Mesothelial cell of epicardium (in vitro differentiated cells): ENCODE data around the gene MFAP3L. TPM values are rescaled to one million over a fixed set of nuclear protein-coding genes. Genes with fewer than 3 reads are reported as not detected.

Experiments
- DNase-seq, 2 experiments: peaks; one replicate each; pipeline ENCODE4 v3.0.0; 2021; ENCODE audit warnings: low spot score in 2 of 2; ENCODE audit not compliant: unreplicated experiment in 2 of 2
- H3K27ac Mint-ChIP-seq: 2 replicates; pipeline ENCODE4 v1.8.0; 2021; ENCODE audit warnings: mixed read lengths
- H3K27me3 Mint-ChIP-seq: 2 replicates; pipeline ENCODE4 v1.8.0; 2021; ENCODE audit warnings: low read depth, mixed read lengths
- H3K36me3 Mint-ChIP-seq: 2 replicates; pipeline ENCODE4 v1.8.0; 2021; ENCODE audit warnings: mixed read lengths
- H3K4me1 Mint-ChIP-seq: 2 replicates; pipeline ENCODE4 v1.8.0; 2021; ENCODE audit warnings: mixed read lengths
- H3K4me3 Mint-ChIP-seq: 2 replicates; pipeline ENCODE4 v1.8.0; 2021; ENCODE audit warnings: mild to moderate bottlenecking, moderate library complexity, mixed read lengths
- H3K9me3 Mint-ChIP-seq: 2 replicates; pipeline ENCODE4 v1.8.0; 2021; ENCODE audit warnings: mixed read lengths
- total RNA-seq: library from RNA; stranded (reverse); gene quantifications from 3 replicates; pipeline ENCODE4 v1.2.1, GENCODE V29; 2021
- TF ChIP-seq, protein P1 (sequence below): fragments of 200-600 bp; sonication (generic); IDR thresholded peaks from one replicate; pipeline ENCODE4 v1.5.0; 2021; ENCODE audit warnings: antibody characterized with exemption; ENCODE audit not compliant: unreplicated experiment

Gene MFAP3L
- total RNA-seq, 1 donor from 2014 or later: 2.1 TPM

DNA sequence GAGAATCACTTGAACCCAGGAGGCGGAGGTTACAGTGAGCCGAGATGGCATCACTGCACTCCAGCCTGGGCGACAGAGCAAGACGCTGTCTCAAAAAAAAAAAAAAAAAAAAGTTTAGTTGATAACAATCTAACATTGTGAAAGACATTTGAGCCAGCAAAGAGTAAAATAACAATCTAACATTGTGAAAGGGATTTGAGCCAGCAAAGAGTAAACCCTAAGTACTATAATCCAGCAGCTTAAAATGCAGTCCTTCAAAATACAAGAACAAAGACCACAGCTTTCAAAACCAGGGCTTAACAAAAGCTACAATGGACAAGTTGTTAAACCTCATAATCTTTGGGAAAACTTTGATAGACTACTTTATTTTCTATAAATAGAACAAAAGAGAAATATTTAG is 16.9 kb downstream of the MFAP3L start:
- no peak overlapping the region for H3K4me3 Mint-ChIP-seq
- H3K36me3 Mint-ChIP-seq: no peaks in the 10 kb centered on the region
- no peak for DNase-seq
- TF ChIP-seq, protein P1, sequence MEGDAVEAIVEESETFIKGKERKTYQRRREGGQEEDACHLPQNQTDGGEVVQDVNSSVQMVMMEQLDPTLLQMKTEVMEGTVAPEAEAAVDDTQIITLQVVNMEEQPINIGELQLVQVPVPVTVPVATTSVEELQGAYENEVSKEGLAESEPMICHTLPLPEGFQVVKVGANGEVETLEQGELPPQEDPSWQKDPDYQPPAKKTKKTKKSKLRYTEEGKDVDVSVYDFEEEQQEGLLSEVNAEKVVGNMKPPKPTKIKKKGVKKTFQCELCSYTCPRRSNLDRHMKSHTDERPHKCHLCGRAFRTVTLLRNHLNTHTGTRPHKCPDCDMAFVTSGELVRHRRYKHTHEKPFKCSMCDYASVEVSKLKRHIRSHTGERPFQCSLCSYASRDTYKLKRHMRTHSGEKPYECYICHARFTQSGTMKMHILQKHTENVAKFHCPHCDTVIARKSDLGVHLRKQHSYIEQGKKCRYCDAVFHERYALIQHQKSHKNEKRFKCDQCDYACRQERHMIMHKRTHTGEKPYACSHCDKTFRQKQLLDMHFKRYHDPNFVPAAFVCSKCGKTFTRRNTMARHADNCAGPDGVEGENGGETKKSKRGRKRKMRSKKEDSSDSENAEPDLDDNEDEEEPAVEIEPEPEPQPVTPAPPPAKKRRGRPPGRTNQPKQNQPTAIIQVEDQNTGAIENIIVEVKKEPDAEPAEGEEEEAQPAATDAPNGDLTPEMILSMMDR: no peak
- no peaks in the 10 kb centered on the region for H3K27me3 Mint-ChIP-seq
- H3K27ac Mint-ChIP-seq: no peak overlapping the region
- H3K9me3 Mint-ChIP-seq: peaks cover 9% of the 10 kb centered on the region
- H3K4me1 Mint-ChIP-seq: no peaks in the 10 kb centered on the region

GRCh38 chr4:170008801-170009200 is 17.4 kb downstream of the MFAP3L start:
- Mint-ChIP-seq H3K36me3 (no peaks in the 10 kb centered on the region), H3K27me3 (no peaks in the 10 kb centered on the region), H3K9me3 (peaks cover 9% of the 10 kb centered on the region), H3K4me1 (no peaks in the 10 kb centered on the region), H3K4me3 (no peak overlapping the region), H3K27ac (no peak overlapping the region)
- TF ChIP-seq, protein P1: no peak
- DNase-seq: no peak

- H3K4me3 Mint-ChIP-seq: no peak overlapping the region
- peaks cover 9% of the 10 kb centered on the region for H3K9me3 Mint-ChIP-seq
- no peaks in the 10 kb centered on the region for H3K4me1 Mint-ChIP-seq
- H3K36me3 Mint-ChIP-seq: no peaks in the 10 kb centered on the region
- H3K27ac Mint-ChIP-seq: no peak overlapping the region
- TF ChIP-seq, protein P1: no peak
- no peaks in the 10 kb centered on the region for H3K27me3 Mint-ChIP-seq
- no peak for DNase-seq
These were observed 17.8 kb downstream of the MFAP3L start for GRCh38 chr4:170008371-170008770.

DNA sequence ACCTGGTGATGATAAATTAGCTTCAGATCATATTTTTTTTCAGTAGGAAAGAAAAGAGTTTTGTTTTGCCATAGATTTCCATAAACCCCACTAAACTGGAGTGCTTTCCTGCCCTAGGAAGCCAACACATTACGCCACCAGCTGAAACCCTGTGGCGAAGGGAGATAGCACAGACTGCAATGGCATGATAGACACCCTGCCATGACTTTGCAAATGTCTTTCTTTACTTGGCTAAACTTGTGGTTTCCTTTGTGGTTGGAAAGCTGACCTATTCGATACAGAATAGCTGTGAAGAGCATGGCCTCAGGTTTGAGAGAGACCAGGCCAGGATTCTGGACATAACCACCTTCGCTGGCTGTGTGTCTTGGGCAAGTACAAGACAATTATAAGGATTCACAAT is 19.1 kb downstream of the MFAP3L start:
- DNase-seq: no peak
- Mint-ChIP-seq H3K27me3 (no peaks in the 10 kb centered on the region), H3K9me3 (peaks cover 9% of the 10 kb centered on the region), H3K36me3 (no peaks in the 10 kb centered on the region), H3K4me3 (no peak overlapping the region), H3K4me1 (no peaks in the 10 kb centered on the region), H3K27ac (no peak overlapping the region)
- TF ChIP-seq, protein P1: no peak

- Mint-ChIP-seq H3K27ac (no peak overlapping the region), H3K4me1 (no peaks in the 10 kb centered on the region), H3K27me3 (no peaks in the 10 kb centered on the region)
These were observed 20.7 kb downstream of the MFAP3L start for GRCh38 chr4:170005472-170005871.

More at GRCh38 chr4:170005472-170005871, 20.7 kb downstream of the MFAP3L start:
- Mint-ChIP-seq H3K36me3 (no peaks in the 10 kb centered on the region), H3K9me3 (peaks cover 3% of the 10 kb centered on the region), H3K4me3 (no peak overlapping the region)
- DNase-seq: no peak
- TF ChIP-seq, protein P1: no peak
